Endothelial cell of umbilical vein (primary cell): ENCODE data around the gene OSER1. TPM values are rescaled to one million over a fixed set of nuclear protein-coding genes. Genes with fewer than 3 reads are reported as not detected.

ENCODE experiments used
- BruUV-seq: library from RNA; stranded (reverse); fragments of 400-500 nt; replicated peaks from 2 replicates; lab custom pipeline; 2021; lab: Mats Ljungman, UMichigan
- CTCF ChIA-PET: fragments of 300-600, 350-600 bp; sonication (Branson Sonifier 250); formaldehyde crosslinking; loops from one replicate; lab custom pipeline; 2021; ENCODE audit warnings: antibody characterized with exemption, inconsistent platforms; lab: Charles Lee
- POLR2A ChIA-PET: fragments of 300-600, 350-600 bp; sonication (Branson Sonifier 250); formaldehyde crosslinking; loops from one replicate; lab custom pipeline; 2021; ENCODE audit warnings: antibody characterized with exemption, inconsistent platforms; lab: Charles Lee
- DNase-seq: peaks from one replicate; pipeline ENCODE4 v3.0.0-alpha.2; 2011; ENCODE audit warnings: low read depth, low spot score
- FAIRE-seq: peaks from 2 replicates; lab custom pipeline; 2011; peaks lifted over from hg19 to GRCh38; lab: Jason Lieb, UNC
- H2AFZ ChIP-seq: 2 replicates; pipeline ENCODE4 v1.6.0; 2012; ENCODE audit warnings: low read depth, low read length, control low read depth, inconsistent platforms
- H3K27ac ChIP-seq: 2 replicates; pipeline ENCODE4 v1.5.1; 2011; ENCODE audit warnings: low read depth, mild to moderate bottlenecking, control low read depth, low read length, moderate library complexity; ENCODE audit not compliant: insufficient read depth
- H3K27me3 ChIP-seq, 2 experiments: 2 replicates each; pipeline versions ENCODE4 v1.6.0 to v1.6.1; 2011; ENCODE audit warnings: low read length in 2 of 2, mixed read lengths in 1 of 2; ENCODE audit not compliant: control insufficient read depth in 2 of 2, insufficient read depth in 2 of 2
- H3K36me3 ChIP-seq, 2 experiments: 2 replicates in 1 of 2; 3 replicates in 1 of 2; pipeline ENCODE4 v1.5.1; 2011; ENCODE audit warnings: low read length in 2 of 2, mild to moderate bottlenecking in 1 of 2, moderate library complexity in 1 of 2; ENCODE audit not compliant: control insufficient read depth in 2 of 2, insufficient read depth in 2 of 2; ENCODE audit errors: extremely low read depth in 1 of 2
- H3K4me1 ChIP-seq: 3 replicates; pipeline ENCODE4 v1.5.1; 2011; ENCODE audit warnings: mild to moderate bottlenecking, low read length; ENCODE audit not compliant: control insufficient read depth, insufficient read depth; ENCODE audit errors: extremely low read depth
- H3K4me2 ChIP-seq: 2 replicates; pipeline ENCODE4 v1.6.1; 2011; ENCODE audit warnings: low read length, control low read depth, mixed read lengths; ENCODE audit not compliant: insufficient read depth
- H3K4me3 ChIP-seq, 3 experiments: fragments of 200-600 bp in 1 of 3; sonication (generic), shearing (Covaris generic) in 1 of 3; replicated peaks in 1 of 3; 2 replicates each; pipeline ENCODE4 v1.5.1; 2011 to 2016; ENCODE audit warnings: control low read depth in 3 of 3, low read length in 3 of 3, mild to moderate bottlenecking in 2 of 3, inconsistent platforms in 1 of 3, low read depth in 1 of 3, moderate library complexity in 1 of 3; ENCODE audit not compliant: insufficient read depth in 1 of 3
- H3K79me2 ChIP-seq: 2 replicates; pipeline ENCODE4 v1.6.0; 2012; ENCODE audit warnings: low read length, inconsistent platforms; ENCODE audit not compliant: control insufficient read depth, insufficient read depth
- H3K9ac ChIP-seq: replicated peaks from 2 replicates; pipeline ENCODE3; 2011; ENCODE audit warnings: low read length, control low read depth; ENCODE audit not compliant: insufficient read depth; ENCODE audit errors: extremely low read depth
- H3K9me1 ChIP-seq: replicated peaks from 3 replicates; pipeline ENCODE4 v1.6.0; 2011; ENCODE audit warnings: mild to moderate bottlenecking, low read length; ENCODE audit not compliant: control insufficient read depth, insufficient read depth; ENCODE audit errors: extremely low read depth
- H3K9me3 ChIP-seq: replicated peaks from 2 replicates; pipeline ENCODE4 v1.5.1; 2012; ENCODE audit warnings: low read length, inconsistent platforms; ENCODE audit not compliant: control insufficient read depth, insufficient read depth
- H4K20me1 ChIP-seq: replicated peaks from 2 replicates; pipeline ENCODE3; 2011; ENCODE audit warnings: mild to moderate bottlenecking, low read length; ENCODE audit not compliant: control insufficient read depth, insufficient read depth; ENCODE audit errors: extremely low read depth
- CTCF ChIP-seq, 2 donors: IDR thresholded peaks; 1 replicate in 1 of 2; 2 replicates in 1 of 2; pipeline ENCODE4 v1.5.1; 2011; ENCODE audit warnings: low read length in 2 of 2, mild to moderate bottlenecking in 2 of 2, moderate library complexity in 2 of 2, control low read depth in 1 of 2, inconsistent platforms in 1 of 2, low read depth in 1 of 2; ENCODE audit not compliant: insufficient read depth in 1 of 2; ENCODE audit errors: extremely low read depth in 1 of 2
- EZH2 ChIP-seq: IDR thresholded peaks from 2 replicates; pipeline ENCODE4 v1.6.1; 2012; ENCODE audit warnings: borderline replicate concordance, low read depth, mild to moderate bottlenecking, moderate library complexity, low read length, inconsistent platforms; ENCODE audit not compliant: severe bottlenecking
- FOS ChIP-seq: IDR thresholded peaks from 2 replicates; pipeline ENCODE4 v1.6.1; 2011; ENCODE audit warnings: mild to moderate bottlenecking, low read length, moderate library complexity, borderline replicate concordance; ENCODE audit not compliant: insufficient read depth
- GATA2 ChIP-seq: IDR thresholded peaks from 2 replicates; pipeline ENCODE4 v1.7.0; 2011; ENCODE audit warnings: low read depth, mild to moderate bottlenecking, moderate library complexity, mixed read lengths, low read length; ENCODE audit not compliant: insufficient read length, insufficient read depth
- JUN ChIP-seq: IDR thresholded peaks from 2 replicates; pipeline ENCODE4 v1.6.1; 2011; ENCODE audit warnings: borderline replicate concordance, low read depth; ENCODE audit not compliant: insufficient read length, insufficient read depth
- MAX ChIP-seq: IDR thresholded peaks from 2 replicates; pipeline ENCODE4 v1.6.1; 2011; ENCODE audit not compliant: insufficient read depth, insufficient read length
- MYC ChIP-seq: IDR thresholded peaks from one replicate; pipeline ENCODE4 v1.6.1; 2011; ENCODE audit warnings: mild to moderate bottlenecking, low read depth, low read length
- POLR2A ChIP-seq: IDR thresholded peaks from 2 replicates; pipeline ENCODE4 v1.6.1; 2012; ENCODE audit warnings: low read depth, mild to moderate bottlenecking, control low read depth, low read length
- dilution Hi-C: fragments of 300-500 bp; cut with MboI; formaldehyde crosslinking; loops from one replicate; pipeline ENCODE4 v1.15.0; 2019; ENCODE audit warnings: low sequenced_read_pairs; ENCODE audit not compliant: extremely low pct_ligation_motif_present
- intact Hi-C: fragments of 100-400 bp; cut with micrococcal nuclease; formaldehyde crosslinking; loops from one replicate; pipeline ENCODE4 v1.10.0; 2022
- polyA plus RNA-seq, 4 experiments: library from polyadenylated mRNA; depleted of rRNA in 3 of 4; stranded (reverse) in 3 of 4; unstranded in 1 of 4; fragments of >200 nt; gene quantifications; 2 replicates each; pipeline versions ENCODE4 v1.2.1 to v1.2.3, GENCODE V29; 2011 to 2012; ENCODE audit warnings: missing spikeins in 1 of 4
- total RNA-seq: library from RNA; stranded (reverse); gene quantifications from 2 replicates; pipeline ENCODE4 v1.2.3, GENCODE V29; 2021

OSER1 gene
- total and polyA plus RNA-seq, 2 donors (not counting 3 experiments of a cell fraction or from before 2014, with no cell fraction given): 30.8 to 36.0 TPM

- BruUV-seq: no TSS peak
- POLR2A ChIA-PET: no interaction called here
- no peak for DNase-seq
- intact Hi-C loops (no loop called here), dilution Hi-C loops (no loop called here)
- no peak overlapping the region for H2AFZ ChIP-seq
- CTCF ChIA-PET: no interaction called here
- H3K4me3 ChIP-seq: no peak overlapping the region
- no peak overlapping the region for H3K9ac ChIP-seq
- H3K9me1 ChIP-seq: no peaks in the 10 kb centered on the region
- H3K4me2 ChIP-seq: no peak overlapping the region
- peaks cover 14% of the 10 kb centered on the region for H3K4me1 ChIP-seq
- FAIRE-seq: no peak
- peaks cover 14 to 29% of the 10 kb centered on the region in 2 experiments for H3K36me3 ChIP-seq
- no peaks in the 10 kb centered on the region for H4K20me1 ChIP-seq
- no peaks in the 10 kb centered on the region for H3K9me3 ChIP-seq
- H3K27me3 ChIP-seq: no peaks in the 10 kb centered on the region
- TF ChIP-seq GATA2 (no peak), MAX (no peak), JUN (no peak), FOS (no peak), MYC (no peak), CTCF (IDR thresholded peaks at IDR 0.05; ENCODE audit: extremely low read depth in 1 of 2, insufficient read depth in 1 of 2, low read depth in 1 of 2, low read length in 2 of 2) (no peak), POLR2A (no peak), EZH2 (no peak)
- no peak overlapping the region for H3K27ac ChIP-seq
- H3K79me2 ChIP-seq: peaks cover 33% of the 10 kb centered on the region
Measured at GRCh38 chr20:44200371-44200770, 10.2 kb downstream of the OSER1 start.
